HUES64 (cell line): Measurements from ENCODE around the gene NECTIN2.
"Not testable (repeated sequence)": the region's sequence is repeated elsewhere in the genome, so short reads cannot be mapped to it uniquely, and the experiment has no call there.

Source experiments
- H3K27ac ChIP-seq: 2 replicates; pipeline ENCODE4 v1.7.0; 2013; ENCODE audit warnings: low read depth, low read length, inconsistent platforms
- H3K27me3 ChIP-seq: 2 replicates; pipeline ENCODE4 v1.6.1; 2013; ENCODE audit warnings: mild to moderate bottlenecking, low read length; ENCODE audit not compliant: insufficient read depth
- H3K36me3 ChIP-seq: 2 replicates; pipeline ENCODE4 v1.6.1; 2013; ENCODE audit warnings: mild to moderate bottlenecking, low read length; ENCODE audit not compliant: insufficient read depth
- H3K4me1 ChIP-seq: 2 replicates; pipeline ENCODE4 v1.6.1; 2013; ENCODE audit warnings: mild to moderate bottlenecking, low read length, moderate library complexity; ENCODE audit not compliant: insufficient read depth
- H3K4me3 ChIP-seq: 2 replicates; pipeline ENCODE4 v1.5.1; 2013; ENCODE audit warnings: mild to moderate bottlenecking, low read length, moderate library complexity
- H3K9ac ChIP-seq: 2 replicates; pipeline ENCODE4 v1.6.1; 2013; ENCODE audit warnings: mild to moderate bottlenecking, low read depth, low read length
- H3K9me3 ChIP-seq: 2 replicates; pipeline ENCODE4 v1.6.1; 2013; ENCODE audit warnings: low read depth, low read length; ENCODE audit not compliant: insufficient read depth
- WGBS: fragments of 150-250, 120-280 bp; methylation state at CpG from one replicate; pipeline ENCODE4 v1.1.7; 2013; ENCODE audit warnings: missing lambda C conversion rate; 5-methylcytosine and 5-hydroxymethylcytosine counted together

The NECTIN2 gene

GRCh38 chr19:44876930-44877535 lies 30.9 kb downstream of the NECTIN2 start:
- Histone ChIP-seq H3K27ac (no peak overlapping the region), H3K4me1 (peaks cover 20% of the 10 kb centered on the region; the same call in 1 of the 2 replicates), H3K9me3 (no peaks in the 10 kb centered on the region), H3K36me3 (peaks cover 74% of the 10 kb centered on the region), H3K9ac (no peak overlapping the region), H3K27me3 (no peaks in the 10 kb centered on the region), H3K4me3 (no peak overlapping the region)
- WGBS = 78% methylated on average over 5 of the region's 5 CpGs

- Histone ChIP-seq H3K9me3 (no peaks in the 10 kb centered on the region), H3K27ac (no peak overlapping the region), H3K4me3 (no peak overlapping the region), H3K4me1 (peaks cover 20% of the 10 kb centered on the region; the same call in 1 of the 2 replicates), H3K36me3 (peaks cover 63% of the 10 kb centered on the region), H3K9ac (no peak overlapping the region), H3K27me3 (no peaks in the 10 kb centered on the region)
- WGBS = 94% methylated on average over 26 of the region's 26 CpGs
Measured at GRCh38 chr19:44878120-44878865, 32.2 kb downstream of the NECTIN2 start.

- Histone ChIP-seq H3K27me3 (no peaks in the 10 kb centered on the region), H3K9ac (0 out of 2 replicates have a peak overlapping the region, but pooled peaks have one; percentile 19), H3K36me3 (peaks cover 54% of the 10 kb centered on the region), H3K4me1 (peaks cover 20% of the 10 kb centered on the region; the same call in 1 of the 2 replicates), H3K9me3 (no peaks in the 10 kb centered on the region), H3K27ac (no peak overlapping the region), H3K4me3 (no peak overlapping the region)
- WGBS = 84% methylated on average over 17 of the region's 18 CpGs
Measured at GRCh38 chr19:44879309-44880065, 33.4 kb downstream of the NECTIN2 start.

GRCh38 chr19:44882063-44882462 lies 36.0 kb downstream of the NECTIN2 start:
- peaks cover 14% of the 10 kb centered on the region; the same call in 1 of the 2 replicates for H3K4me1 ChIP-seq
- H3K9me3 ChIP-seq = no peaks in the 10 kb centered on the region
- WGBS = 94% methylated on average over 15 of the region's 15 CpGs
- no peaks in the 10 kb centered on the region for H3K27me3 ChIP-seq
- no peak overlapping the region for H3K4me3 ChIP-seq
- H3K9ac ChIP-seq = 0 out of 2 replicates have a peak overlapping the region, but pooled peaks have one; percentile 31
- H3K27ac ChIP-seq = peak overlapping the region; percentile 13; the same call in 1 of the 2 replicates
- H3K36me3 ChIP-seq = peaks cover 49% of the 10 kb centered on the region

- not testable (repeated sequence) for H3K4me1 ChIP-seq, H3K9me3 ChIP-seq, H3K4me3 ChIP-seq, H3K27me3 ChIP-seq
- Histone ChIP-seq H3K27ac (peak overlapping the region; percentile 46; the same call in 1 of the 2 replicates), H3K36me3 (peaks cover 44% of the 10 kb centered on the region), H3K9ac (peak overlapping the region; percentile 31; the same call in 1 of the 2 replicates)
- WGBS = 92% methylated on average over 18 of the region's 19 CpGs
Measured at GRCh38 chr19:44882619-44883397, 36.7 kb downstream of the NECTIN2 start.

- peaks cover 4% of the 10 kb centered on the region; the same call in 1 of the 2 replicates for H3K4me1 ChIP-seq
- H3K27me3 ChIP-seq = no peaks in the 10 kb centered on the region
- no peak overlapping the region for H3K4me3 ChIP-seq
- no peaks in the 10 kb centered on the region for H3K9me3 ChIP-seq
- no peak overlapping the region for H3K9ac ChIP-seq
- H3K27ac ChIP-seq = no peak overlapping the region
- H3K36me3 ChIP-seq = peaks cover 42% of the 10 kb centered on the region
- WGBS = 91% methylated on average over 5 of the region's 5 CpGs
Measured at GRCh38 chr19:44883922-44884321, 37.8 kb downstream of the NECTIN2 start.

- WGBS = 92% methylated on average over 4 of the region's 4 CpGs
- H3K27me3 ChIP-seq = no peaks in the 10 kb centered on the region
- H3K4me1 ChIP-seq = 0 out of 2 replicates have a peak, but pooled peaks cover 3% of the 10 kb centered on the region
- H3K4me3 ChIP-seq = no peak overlapping the region
- peaks cover 40% of the 10 kb centered on the region for H3K36me3 ChIP-seq
- no peak overlapping the region for H3K27ac ChIP-seq
- no peak overlapping the region for H3K9ac ChIP-seq
- no peaks in the 10 kb centered on the region for H3K9me3 ChIP-seq
Measured at GRCh38 chr19:44884566-44884965, 38.5 kb downstream of the NECTIN2 start.

- H3K9me3 ChIP-seq = no peaks in the 10 kb centered on the region
Measured at GRCh38 chr19:44886141-44886540, 40.0 kb downstream of the NECTIN2 start.

GRCh38 chr19:44887648-44888047 lies 41.6 kb downstream of the NECTIN2 start:
- 93% methylated on average over 4 of the region's 4 CpGs for WGBS
- Histone ChIP-seq H3K27me3 (no peaks in the 10 kb centered on the region), H3K27ac (no peak overlapping the region), H3K4me1 (peaks cover 6% of the 10 kb centered on the region; the same call in 1 of the 2 replicates), H3K9ac (no peak overlapping the region), H3K36me3 (peaks cover 41% of the 10 kb centered on the region), H3K4me3 (no peak overlapping the region), H3K9me3 (no peaks in the 10 kb centered on the region)

More at GRCh38 chr19:44886141-44886540, 40.0 kb downstream of the NECTIN2 start:
- WGBS = 86% methylated on average over 6 of the region's 6 CpGs
- H3K36me3 ChIP-seq = peaks cover 37% of the 10 kb centered on the region
- no peak overlapping the region for H3K9ac ChIP-seq
- H3K27ac ChIP-seq = no peak overlapping the region
- H3K4me3 ChIP-seq = no peak overlapping the region
- no peaks in the 10 kb centered on the region for H3K27me3 ChIP-seq
- H3K4me1 ChIP-seq = 0 out of 2 replicates have a peak, but pooled peaks cover 3% of the 10 kb centered on the region

- not testable (repeated sequence) for H3K4me3 ChIP-seq, H3K27me3 ChIP-seq, H3K27ac ChIP-seq, H3K9me3 ChIP-seq, H3K9ac ChIP-seq, H3K4me1 ChIP-seq
- 97% methylated on average over 4 of the region's 5 CpGs for WGBS
- peaks cover 48% of the 10 kb centered on the region for H3K36me3 ChIP-seq
Measured at GRCh38 chr19:44888335-44888734, 42.2 kb downstream of the NECTIN2 start.
